Measurements from ENCODE around the gene ZSCAN31. TPM values are rescaled to one million over a fixed set of nuclear protein-coding genes. Genes with fewer than 3 reads are reported as not detected.

The ZSCAN31 gene
- total and polyA plus RNA-seq, 9 of the 15 experiments (the other 6 are each of a cell fraction or from before 2014, with no cell fraction given) = 3.9 to 12.1 (median 7.0) TPM

DNA sequence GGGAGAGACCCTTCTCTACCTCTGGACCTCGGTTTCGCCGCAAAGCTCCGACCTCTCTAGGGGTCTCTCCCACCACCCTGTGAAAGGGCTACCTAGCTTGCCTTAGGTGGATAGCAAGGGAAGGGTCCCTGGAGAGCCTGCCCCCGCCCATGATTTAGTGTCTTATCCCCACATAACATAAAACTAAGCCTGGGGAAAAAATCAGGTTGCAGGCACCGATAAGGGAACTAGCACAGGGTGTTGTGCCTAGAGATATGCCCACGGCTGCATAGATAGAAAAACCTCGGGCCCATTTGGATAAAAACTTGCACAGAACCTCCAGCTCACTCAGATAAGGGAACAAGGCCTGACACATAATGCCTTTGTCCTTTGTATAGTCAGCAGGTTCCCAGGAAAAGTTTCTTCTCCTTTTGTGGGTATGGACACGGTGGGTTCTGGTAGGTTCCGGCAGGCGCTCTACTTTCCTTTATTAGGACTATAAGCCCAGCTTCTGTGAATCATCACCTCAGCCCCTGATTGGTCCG is 846 bp downstream of the ZSCAN31 start (continued):
- TF ChIP-seq, protein P1, sequence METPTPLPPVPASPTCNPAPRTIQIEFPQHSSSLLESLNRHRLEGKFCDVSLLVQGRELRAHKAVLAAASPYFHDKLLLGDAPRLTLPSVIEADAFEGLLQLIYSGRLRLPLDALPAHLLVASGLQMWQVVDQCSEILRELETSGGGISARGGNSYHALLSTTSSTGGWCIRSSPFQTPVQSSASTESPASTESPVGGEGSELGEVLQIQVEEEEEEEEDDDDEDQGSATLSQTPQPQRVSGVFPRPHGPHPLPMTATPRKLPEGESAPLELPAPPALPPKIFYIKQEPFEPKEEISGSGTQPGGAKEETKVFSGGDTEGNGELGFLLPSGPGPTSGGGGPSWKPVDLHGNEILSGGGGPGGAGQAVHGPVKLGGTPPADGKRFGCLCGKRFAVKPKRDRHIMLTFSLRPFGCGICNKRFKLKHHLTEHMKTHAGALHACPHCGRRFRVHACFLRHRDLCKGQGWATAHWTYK (CRISPR knock-in tag; IDR thresholded peaks at IDR 0.05) = peak; percentile 51
- TF ChIP-seq NBN (IDR thresholded peaks at IDR 0.05; ENCODE audit: low read depth) (peak; percentile 17), ZNF395 (CRISPR knock-in tag; IDR thresholded peaks at IDR 0.05) (peak; percentile 97), TEAD4 (IDR thresholded peaks at IDR 0.05; ENCODE audit: low read length) (peak; percentile 99), TEAD4 (CRISPR knock-in tag; IDR thresholded peaks at IDR 0.05; ENCODE audit: borderline replicate concordance) (no peak), CBFB (CRISPR knock-in tag; IDR thresholded peaks at IDR 0.05) (no peak), PTBP1 (IDR thresholded peaks at IDR 0.05; ENCODE audit: low read depth, low read length) (no peak), DMBX1 (CRISPR knock-in tag; IDR thresholded peaks at IDR 0.05; ENCODE audit: borderline replicate concordance) (peak; percentile 95), TCF3 (CRISPR knock-in tag; IDR thresholded peaks at IDR 0.05) (peak; percentile 98), GMEB1 (CRISPR knock-in tag; IDR thresholded peaks at IDR 0.05) (no peak), SMARCE1 (IDR thresholded peaks at IDR 0.05) (peak; percentile 95), CREB1 (IDR thresholded peaks at IDR 0.05) (peak; percentile 78), CREB1 (CRISPR knock-in tag; IDR thresholded peaks at IDR 0.05) (no peak), AFF4 (CRISPR knock-in tag; IDR thresholded peaks at IDR 0.05) (no peak), MEF2A (IDR thresholded peaks at IDR 0.05; ENCODE audit: control insufficient read depth, low read depth, low read length) (peak; percentile 69; the same call in 1 of the 2 replicates), MIER1 (IDR thresholded peaks at IDR 0.05; ENCODE audit: low read depth) (peak; percentile 30; the same call in 1 of the 2 replicates), ZNF699 (CRISPR knock-in tag; IDR thresholded peaks at IDR 0.05; ENCODE audit: insufficient replicate concordance) (no peak), THRB (CRISPR knock-in tag; conservative IDR thresholded peaks at IDR 0.05) (no peak), NEUROD1 (IDR thresholded peaks at IDR 0.05; ENCODE audit: borderline replicate concordance, low read depth, low read length, partially characterized antibody) (peak; percentile 50)

Measured in K562 (cell line).